Colon (tissue), 2 donors: ENCODE measurements around the gene SLC19A1.
"Not testable (repeated sequence)": the region's sequence is repeated elsewhere in the genome, so short reads cannot be mapped to it uniquely, and the experiment has no call there.

Experiments
- FAIRE-seq: peaks from 2 replicates; lab custom pipeline; 2012; peaks lifted over from hg19 to GRCh38; lab: Jason Lieb, UNC
- donor health status: control.
- donor health status: control.

Gene SLC19A1

GRCh38 chr21:45533361-45533845 is 8.8 kb downstream of the SLC19A1 start:
- FAIRE-seq, result no peak

- no peak for FAIRE-seq
These were observed 9.3 kb downstream of the SLC19A1 start for GRCh38 chr21:45532826-45533360.

GRCh38 chr21:45531393-45532215 is 10.6 kb downstream of the SLC19A1 start:
- no peak for FAIRE-seq

- FAIRE-seq, result not testable (repeated sequence)
These were observed 11.2 kb downstream of the SLC19A1 start for GRCh38 chr21:45531114-45531392.

GRCh38 chr21:45530423-45531113 is 11.7 kb downstream of the SLC19A1 start:
- no peak for FAIRE-seq

- FAIRE-seq, result no peak
These were observed 12.3 kb downstream of the SLC19A1 start for GRCh38 chr21:45529785-45530422.

- no peak for FAIRE-seq
These were observed 13.1 kb downstream of the SLC19A1 start for GRCh38 chr21:45528981-45529784.

GRCh38 chr21:45528028-45528705 is 14.1 kb downstream of the SLC19A1 start:
- no peak for FAIRE-seq

GRCh38 chr21:45527151-45527999 is 14.9 kb downstream of the SLC19A1 start:
- FAIRE-seq, result not testable (repeated sequence)

GRCh38 chr21:45525910-45526306 is 16.3 kb downstream of the SLC19A1 start:
- no peak for FAIRE-seq

GRCh38 chr21:45525153-45525909 is 16.9 kb downstream of the SLC19A1 start:
- no peak for FAIRE-seq

GRCh38 chr21:45524756-45525152 is 17.5 kb downstream of the SLC19A1 start:
- FAIRE-seq, result no peak

GRCh38 chr21:45523411-45524101 is 18.7 kb downstream of the SLC19A1 start:
- FAIRE-seq, result no peak

GRCh38 chr21:45522986-45523385 is 19.3 kb downstream of the SLC19A1 start:
- no peak for FAIRE-seq

- no peak for FAIRE-seq
These were observed 19.9 kb downstream of the SLC19A1 start for GRCh38 chr21:45522381-45522780.

- FAIRE-seq, result no peak
These were observed 21.0 kb downstream of the SLC19A1 start for GRCh38 chr21:45521241-45521640.

- FAIRE-seq, result no peak
These were observed 23.1 kb downstream of the SLC19A1 start for GRCh38 chr21:45519182-45519581.

- no peak for FAIRE-seq
These were observed 23.5 kb downstream of the SLC19A1 start for GRCh38 chr21:45518742-45519141.
